Esophagus muscularis mucosa (tissue), 4 donors: ENCODE data around the gene MRPS18B. TPM values are rescaled to one million over a fixed set of nuclear protein-coding genes. Genes with fewer than 3 reads are reported as not detected.

Experiments
- DNase-seq: peaks from one replicate; pipeline ENCODE4 v3.0.0-alpha.2; 2017; ENCODE audit errors: extremely low spot score
- H3K27ac ChIP-seq, 4 donors: fragments of 200-600 bp; sonication (generic); replicated peaks in 1 of 4; 1 replicate in 3 of 4; 2 replicates in 1 of 4; pipeline ENCODE4 v1.5.1; 2016 to 2019; ENCODE audit warnings: mild to moderate bottlenecking in 1 of 4
- H3K27me3 ChIP-seq, 4 donors: fragments of 200-600 bp; sonication (generic); one replicate each; pipeline versions ENCODE4 v1.5.1 to v1.6.0; 2016 to 2019
- H3K36me3 ChIP-seq, 4 donors: fragments of 200-600 bp; sonication (generic); one replicate each; pipeline ENCODE4 v1.5.1; 2016 to 2019
- H3K4me1 ChIP-seq, 4 donors: fragments of 200-600 bp; sonication (generic); one replicate each; pipeline ENCODE4 v1.5.1; 2016 to 2019
- H3K4me3 ChIP-seq, 4 donors: fragments of 200-600 bp; sonication (generic); 1 replicate in 2 of 4; 2 replicates in 2 of 4; pipeline ENCODE4 v1.5.1; 2016 to 2019; ENCODE audit warnings: mild to moderate bottlenecking in 4 of 4, moderate library complexity in 1 of 4
- H3K9me3 ChIP-seq, 4 donors: fragments of 200-600 bp; sonication (generic); 1 replicate in 3 of 4; 2 replicates in 1 of 4; pipeline ENCODE4 v1.5.1; 2016 to 2019
- EP300 ChIP-seq: sonication (generic); formaldehyde crosslinking; IDR thresholded peaks from one replicate; pipeline ENCODE4 v1.6.1; 2017; ENCODE audit warnings: antibody characterized with exemption
- POLR2A ChIP-seq: fragments of 450-650 bp; IDR thresholded peaks from one replicate; pipeline ENCODE4 v1.6.1; 2017; ENCODE audit warnings: antibody characterized with exemption, moderate library complexity, mild to moderate bottlenecking, low read depth
- POLR2AphosphoS5 ChIP-seq, 2 donors: sonication (generic); formaldehyde crosslinking; IDR thresholded peaks; one replicate each; pipeline ENCODE4 v1.6.1; 2017; ENCODE audit warnings: antibody characterized with exemption in 2 of 2
- WGBS: methylation state at CpG from one replicate; pipeline ENCODE4 v1.1.5; 2018; 5-methylcytosine and 5-hydroxymethylcytosine counted together
- intact Hi-C: fragments of 100-400 bp; cut with DNase I; formaldehyde crosslinking; loops from one replicate; pipeline ENCODE4 v1.15.1; 2023
- total RNA-seq, 4 donors: library from RNA; depleted of rRNA; stranded (reverse); fragments of >200 nt; gene quantifications; one replicate each; pipeline versions ENCODE4 v1.1.0 to v1.2.1, GENCODE V29; 2016
- TF ChIP-seq, protein P1 (sequence below), 3 experiments: fragments of 200-600 bp in 2 of 3; fragments of 450-650 bp in 1 of 3; sonication (generic) in 2 of 3; IDR thresholded peaks; one replicate each; pipeline ENCODE4 v1.5.1; 2017 to 2019; ENCODE audit warnings: antibody characterized with exemption in 3 of 3, mild to moderate bottlenecking in 2 of 3, moderate library complexity in 1 of 3

MRPS18B gene
- total RNA-seq, 4 donors from 2014 or later, result 36.0 to 41.8 (median 40.0) TPM

DNA sequence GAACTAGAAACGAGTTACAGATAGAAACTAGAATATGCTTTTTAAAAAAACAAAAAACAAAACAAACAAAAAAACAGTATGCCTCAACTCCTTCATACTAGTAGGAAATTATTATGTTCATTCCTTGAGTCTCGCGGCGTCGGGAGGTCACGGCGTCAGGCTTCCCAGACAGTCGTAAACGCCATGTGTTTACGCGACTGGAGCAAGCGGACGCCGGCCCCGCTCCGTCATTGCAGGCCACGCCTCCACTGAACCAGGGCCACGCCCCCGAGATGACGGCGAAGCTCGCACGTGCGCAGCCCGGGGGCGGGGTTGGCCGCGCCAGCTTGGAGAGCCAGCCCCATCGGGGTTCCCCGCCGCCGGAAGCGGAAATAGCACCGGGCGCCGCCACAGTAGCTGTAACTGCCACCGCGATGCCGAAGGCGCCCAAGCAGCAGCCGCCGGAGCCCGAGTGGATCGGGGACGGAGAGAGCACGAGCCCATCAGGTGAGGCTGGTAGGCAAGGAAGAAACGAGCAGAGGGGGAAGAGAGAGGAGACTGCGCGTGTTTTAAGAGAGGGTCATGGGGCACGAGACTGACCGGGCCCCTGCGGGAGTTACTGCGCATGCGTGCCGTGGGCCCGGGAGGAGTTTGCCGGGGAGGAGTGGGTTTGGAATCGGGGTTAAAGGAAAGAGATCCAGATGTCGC, 46.4 kb upstream of the MRPS18B start, which contains the start of gene ABCF1:
TSS of gene ABCF1 (plus strand) at position 368 of the 687 bp plus-strand sequence. CDS start at position 414, 46 bp downstream.
- peak within 1 kb of the TSS; percentile 88 to 92 (median 92) for H3K27ac ChIP-seq

DNA sequence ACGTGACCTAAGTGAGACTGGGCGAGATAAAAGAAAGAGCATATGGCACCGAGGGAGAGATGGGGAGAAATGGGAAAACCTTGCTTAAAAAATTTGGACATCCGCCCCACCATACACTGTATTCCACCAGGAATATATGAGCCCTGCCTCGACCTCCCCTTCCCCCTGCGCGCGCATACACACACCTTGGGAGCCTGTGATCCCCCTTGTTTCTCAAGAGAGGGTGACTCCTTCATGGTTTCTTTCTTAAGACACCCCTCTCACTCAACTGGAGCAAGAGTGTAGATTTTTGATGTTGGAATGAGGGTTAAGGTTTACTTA, 45.9 kb upstream of the MRPS18B start:
- H3K27me3 ChIP-seq, result no peaks in the 10 kb centered on the region
- no peaks in the 10 kb centered on the region for H3K9me3 ChIP-seq
- H3K4me3 ChIP-seq, result peak overlapping the region; percentile 76 to 85 (median 77)
- H3K4me1 ChIP-seq, result peaks cover 25 to 53% (median 40%) of the 10 kb centered on the region in 4 donors
- no peak for DNase-seq
- TF ChIP-seq, protein P1, sequence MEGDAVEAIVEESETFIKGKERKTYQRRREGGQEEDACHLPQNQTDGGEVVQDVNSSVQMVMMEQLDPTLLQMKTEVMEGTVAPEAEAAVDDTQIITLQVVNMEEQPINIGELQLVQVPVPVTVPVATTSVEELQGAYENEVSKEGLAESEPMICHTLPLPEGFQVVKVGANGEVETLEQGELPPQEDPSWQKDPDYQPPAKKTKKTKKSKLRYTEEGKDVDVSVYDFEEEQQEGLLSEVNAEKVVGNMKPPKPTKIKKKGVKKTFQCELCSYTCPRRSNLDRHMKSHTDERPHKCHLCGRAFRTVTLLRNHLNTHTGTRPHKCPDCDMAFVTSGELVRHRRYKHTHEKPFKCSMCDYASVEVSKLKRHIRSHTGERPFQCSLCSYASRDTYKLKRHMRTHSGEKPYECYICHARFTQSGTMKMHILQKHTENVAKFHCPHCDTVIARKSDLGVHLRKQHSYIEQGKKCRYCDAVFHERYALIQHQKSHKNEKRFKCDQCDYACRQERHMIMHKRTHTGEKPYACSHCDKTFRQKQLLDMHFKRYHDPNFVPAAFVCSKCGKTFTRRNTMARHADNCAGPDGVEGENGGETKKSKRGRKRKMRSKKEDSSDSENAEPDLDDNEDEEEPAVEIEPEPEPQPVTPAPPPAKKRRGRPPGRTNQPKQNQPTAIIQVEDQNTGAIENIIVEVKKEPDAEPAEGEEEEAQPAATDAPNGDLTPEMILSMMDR (IDR thresholded peaks at IDR 0.05), result no peak
- 0% methylated on average over 8 of the region's 8 CpGs for WGBS
- intact Hi-C loops, result loop anchor here (2.0 kb wide), 1 partner anchor 15 kb away; the partner anchor contains the start of genes GNL1 and PRR3
- H3K27ac ChIP-seq, result peak overlapping the region; percentile 88 to 92 (median 92)
- H3K36me3 ChIP-seq, result peaks cover 0 to 12% (median 7%) of the 10 kb centered on the region in 4 donors

More for the DNA sequence above, 46.4 kb upstream of the MRPS18B start, which contains the start of gene ABCF1:
- Histone ChIP-seq H3K27me3 (no peaks in the 10 kb centered on the region), H3K4me3 (peak within 1 kb of the TSS; percentile 76 to 85 (median 77)), H3K4me1 (peaks cover 25 to 53% (median 40%) of the 10 kb centered on the region in 4 donors), H3K36me3 (peaks cover 0 to 7% (median 2%) of the 10 kb centered on the region in 4 donors), H3K9me3 (no peaks in the 10 kb centered on the region)
- peak; percentile 99 for DNase-seq
- intact Hi-C loops, result loop anchor here (2.0 kb wide), 1 partner anchor 14 kb away; the partner anchor contains the start of genes GNL1 and PRR3
- under 1% methylated on average over 43 of the region's 59 CpGs for WGBS
- TF ChIP-seq, protein P1 (IDR thresholded peaks at IDR 0.05), result peak in 1 of 3 experiments; percentile 21
- no peak for TF ChIP-seq EP300
- peak; percentile 91 to 96 for TF ChIP-seq POLR2AphosphoS5 (IDR thresholded peaks at IDR 0.05)
- peak; percentile 39 for TF ChIP-seq POLR2A

DNA sequence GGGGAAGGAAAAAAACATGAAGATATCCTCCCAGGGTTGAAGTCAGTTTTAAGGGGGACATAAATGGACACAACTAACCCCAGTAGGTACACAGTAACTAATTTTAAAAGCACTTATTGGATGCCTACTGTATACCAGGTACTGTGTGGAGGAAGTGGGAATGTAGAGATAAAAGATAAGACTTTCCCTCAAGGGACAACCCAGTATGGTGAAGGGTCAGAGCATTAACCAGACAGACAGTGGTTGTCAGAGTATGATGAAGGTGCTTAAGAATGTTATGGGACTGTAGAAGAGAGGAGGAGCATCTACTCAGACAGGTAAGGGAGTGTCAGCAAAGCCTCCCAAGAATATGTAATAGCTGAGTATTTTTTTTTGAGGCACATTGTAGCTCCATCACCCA, 45.5 kb upstream of the MRPS18B start:
- TF ChIP-seq POLR2A (no peak), EP300 (no peak), POLR2AphosphoS5 (IDR thresholded peaks at IDR 0.05) (no peak)
- TF ChIP-seq, protein P1 (IDR thresholded peaks at IDR 0.05), result no peak
- intact Hi-C loops, result no loop called here
- Histone ChIP-seq H3K27ac (peak overlapping the region; percentile 88 to 92 (median 92)), H3K27me3 (no peaks in the 10 kb centered on the region), H3K4me1 (peaks cover 25 to 53% (median 40%) of the 10 kb centered on the region in 4 donors), H3K36me3 (peaks cover 0 to 16% (median 10%) of the 10 kb centered on the region in 4 donors), H3K4me3 (peak overlapping the region; percentile 76 to 85 (median 77)), H3K9me3 (no peaks in the 10 kb centered on the region)
- DNase-seq, result no peak

DNA sequence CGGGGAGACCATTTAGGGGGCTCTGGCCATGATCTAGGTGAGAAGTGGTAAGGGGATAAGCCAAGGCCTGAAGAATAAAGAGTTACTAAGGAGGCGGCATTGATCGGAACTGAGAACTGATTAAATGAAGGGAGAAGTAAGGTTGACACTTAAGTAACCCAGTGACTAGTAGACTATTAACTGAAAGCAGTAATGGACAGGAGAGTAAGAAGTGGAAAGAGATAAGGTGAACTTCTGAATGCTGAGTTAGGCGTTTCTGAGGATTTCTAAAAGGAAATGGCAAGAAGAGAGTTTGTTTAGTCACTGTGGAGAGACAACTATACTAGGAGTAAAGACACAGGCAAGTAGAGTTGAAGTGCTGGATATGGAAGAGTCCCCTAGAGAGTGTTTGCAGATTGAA, 44.5 kb upstream of the MRPS18B start:
- H3K4me3 ChIP-seq, result no peak overlapping the region
- peaks cover 25 to 53% (median 40%) of the 10 kb centered on the region in 4 donors for H3K4me1 ChIP-seq
- H3K27me3 ChIP-seq, result no peaks in the 10 kb centered on the region
- 59% methylated on average over 4 of the region's 4 CpGs for WGBS
- H3K36me3 ChIP-seq, result peaks cover 9 to 26% (median 20%) of the 10 kb centered on the region in 4 donors
- TF ChIP-seq, protein P1 (IDR thresholded peaks at IDR 0.05), result no peak
- TF ChIP-seq POLR2A (no peak), EP300 (no peak), POLR2AphosphoS5 (IDR thresholded peaks at IDR 0.05) (no peak)
- no peaks in the 10 kb centered on the region for H3K9me3 ChIP-seq
- H3K27ac ChIP-seq, result no peak overlapping the region
- intact Hi-C loops, result no loop called here
- DNase-seq, result no peak
